ENCODE results near the gene TCEA2. TPM values are rescaled to one million over a fixed set of nuclear protein-coding genes. Genes with fewer than 3 reads are reported as not detected.
"Not testable (repeated sequence)": the region's sequence is repeated elsewhere in the genome, so short reads cannot be mapped to it uniquely, and the experiment has no call there.

TCEA2 gene
- polyA plus RNA-seq, 6 donors from 2014 or later, result 30.2 to 51.5 (median 41.4) TPM

GRCh38 chr20:64115171-64115911 lies 52.3 kb downstream of the TCEA2 start:
- DNase-seq, result no peak
- H3K4me1 Mint-ChIP-seq, result peaks cover 10 to 20% (median 15%) of the 10 kb centered on the region in 3 donors
- H3K4me3 Mint-ChIP-seq, result no peak overlapping the region
- H3K27me3 Mint-ChIP-seq, result no peaks in the 10 kb centered on the region
- H3K36me3 Mint-ChIP-seq, result no peaks in the 10 kb centered on the region
- no peaks in the 10 kb centered on the region for H3K9me3 Mint-ChIP-seq
- ATAC-seq (ENCODE audit: low read depth in 2 of 2), result no peak
- H3K27ac Mint-ChIP-seq, result no peak overlapping the region

- H3K27ac Mint-ChIP-seq, result no peak overlapping the region
These were observed 53.0 kb downstream of the TCEA2 start for GRCh38 chr20:64116016-64116415.

GRCh38 chr20:64116541-64117431 lies 53.8 kb downstream of the TCEA2 start:
- no peak overlapping the region for H3K27ac Mint-ChIP-seq
- ATAC-seq (ENCODE audit: low read depth in 2 of 2) (no peak), DNase-seq (no peak)
- H3K9me3 Mint-ChIP-seq, result no peaks in the 10 kb centered on the region
- no peak overlapping the region for H3K4me3 Mint-ChIP-seq
- H3K4me1 Mint-ChIP-seq, result peaks cover 12 to 22% (median 16%) of the 10 kb centered on the region in 3 donors
- H3K36me3 Mint-ChIP-seq, result no peaks in the 10 kb centered on the region
- peaks cover 0 to 5% (median 3%) of the 10 kb centered on the region in 3 donors for H3K27me3 Mint-ChIP-seq

More at GRCh38 chr20:64116016-64116415, 53.0 kb downstream of the TCEA2 start:
- no peak overlapping the region for H3K4me3 Mint-ChIP-seq
- DNase-seq, result no peak
- H3K4me1 Mint-ChIP-seq, result peaks cover 12 to 24% (median 17%) of the 10 kb centered on the region in 3 donors
- no peaks in the 10 kb centered on the region for H3K36me3 Mint-ChIP-seq
- H3K27me3 Mint-ChIP-seq, result no peaks in the 10 kb centered on the region
- ATAC-seq (ENCODE audit: low read depth in 2 of 2), result no peak
- no peaks in the 10 kb centered on the region for H3K9me3 Mint-ChIP-seq

- ATAC-seq (ENCODE audit: low read depth in 2 of 2); H3K36me3 Mint-ChIP-seq; H3K27me3 Mint-ChIP-seq; H3K27ac Mint-ChIP-seq; H3K9me3 Mint-ChIP-seq; H3K4me3 Mint-ChIP-seq; DNase-seq: not testable (repeated sequence)
- peaks cover 10 to 15% (median 10%) of the 10 kb centered on the region in 3 donors for H3K4me1 Mint-ChIP-seq
These were observed 54.4 kb downstream of the TCEA2 start for GRCh38 chr20:64117432-64117777.

GRCh38 chr20:64119301-64119680 lies 56.3 kb downstream of the TCEA2 start:
- ATAC-seq (ENCODE audit: low read depth in 2 of 2), result no peak

GRCh38 chr20:64119681-64120341 lies 56.8 kb downstream of the TCEA2 start:
- H3K36me3 Mint-ChIP-seq, result no peaks in the 10 kb centered on the region
- H3K4me1 Mint-ChIP-seq, result peaks cover 9% of the 10 kb centered on the region in 3 donors
- H3K4me3 Mint-ChIP-seq, result peak overlapping the region; percentile 47 to 89 (median 75)
- H3K27me3 Mint-ChIP-seq, result peaks cover 0 to 14% (median 8%) of the 10 kb centered on the region in 3 donors
- H3K9me3 Mint-ChIP-seq, result no peaks in the 10 kb centered on the region
- peak overlapping the region in 5 of 6 donors; percentile 72 to 93 (median 83) for H3K27ac Mint-ChIP-seq
- DNase-seq (peak; percentile 14), ATAC-seq (ENCODE audit: low read depth in 2 of 2) (no peak)

More at GRCh38 chr20:64119301-64119680, 56.3 kb downstream of the TCEA2 start:
- no peak for DNase-seq
- no peak overlapping the region for H3K4me3 Mint-ChIP-seq
- H3K9me3 Mint-ChIP-seq, result no peaks in the 10 kb centered on the region
- H3K27me3 Mint-ChIP-seq, result peaks cover 0 to 12% (median 6%) of the 10 kb centered on the region in 3 donors
- H3K36me3 Mint-ChIP-seq, result no peaks in the 10 kb centered on the region
- peaks cover 9% of the 10 kb centered on the region in 3 donors for H3K4me1 Mint-ChIP-seq
- peak overlapping the region in 3 of 6 donors; percentile 26 to 83 (median 48) for H3K27ac Mint-ChIP-seq

- peaks cover 9% of the 10 kb centered on the region in 3 donors for H3K4me1 Mint-ChIP-seq
These were observed 58.6 kb downstream of the TCEA2 start for GRCh38 chr20:64121586-64121985.

More at GRCh38 chr20:64121586-64121985, 58.6 kb downstream of the TCEA2 start:
- H3K4me3 Mint-ChIP-seq, result no peak overlapping the region
- H3K36me3 Mint-ChIP-seq, result no peaks in the 10 kb centered on the region
- no peak overlapping the region for H3K27ac Mint-ChIP-seq
- H3K9me3 Mint-ChIP-seq, result no peaks in the 10 kb centered on the region
- peaks cover 0 to 19% (median 8%) of the 10 kb centered on the region in 3 donors for H3K27me3 Mint-ChIP-seq
- DNase-seq (no peak), ATAC-seq (ENCODE audit: low read depth in 2 of 2) (no peak)

Other genes starting within 250 kb of the TCEA2 start
- under 1 TPM in 1 of 6 donors, not detected in 5; 0.15 TPM for gene ZBTB46, start 231.9 kb upstream of the TCEA2 start, polyA plus RNA-seq (ENCODE audit: low read depth in 6 of 6)
- 1 to 10 TPM in 1 of 6 donors, not detected in 5; 1.1 TPM for gene ABHD16B, start 201.7 kb upstream of the TCEA2 start, polyA plus RNA-seq (ENCODE audit: low read depth in 6 of 6)
- gene TPD52L2, start 197.9 kb upstream of the TCEA2 start, polyA plus RNA-seq (ENCODE audit: low read depth in 6 of 6), result 100 to 1,000 TPM in 1 of 6 donors, 10 to 100 TPM in 5; 61.1 to 105 (median 79.9) TPM
- gene DNAJC5, start 168.1 kb upstream of the TCEA2 start, polyA plus RNA-seq (ENCODE audit: low read depth in 6 of 6), result 1 to 10 TPM in 5 of 6 donors, under 1 TPM in 1; 0.23 to 4.2 (median 3.3) TPM
- 10 to 100 TPM; 11.3 to 62.0 (median 31.7) TPM for gene UCKL1, start 106.8 kb upstream of the TCEA2 start, polyA plus RNA-seq (ENCODE audit: low read depth in 6 of 6)
- gene ZNF512B, start 93.3 kb upstream of the TCEA2 start, polyA plus RNA-seq (ENCODE audit: low read depth in 6 of 6), result under 1 TPM in 5 of 6 donors, not detected in 1; 0.16 to 0.69 (median 0.60) TPM
- gene SAMD10, start 83.6 kb upstream of the TCEA2 start, polyA plus RNA-seq (ENCODE audit: low read depth in 6 of 6), result 1 to 10 TPM; 2.0 to 7.1 (median 5.8) TPM
- 10 to 100 TPM; 46.4 to 83.8 (median 66.9) TPM for gene PRPF6, start 82.1 kb upstream of the TCEA2 start, polyA plus RNA-seq (ENCODE audit: low read depth in 6 of 6)
- under 1 TPM in 1 of 6 donors, not detected in 5; 0.05 TPM for gene C20orf204, start 27.0 kb upstream of the TCEA2 start, polyA plus RNA-seq (ENCODE audit: low read depth in 6 of 6)
- gene SOX18, start 13.6 kb upstream of the TCEA2 start, polyA plus RNA-seq (ENCODE audit: low read depth in 6 of 6), result not detected
- gene RGS19, start 16.3 kb downstream of the TCEA2 start, polyA plus RNA-seq (ENCODE audit: low read depth in 6 of 6), result 100 to 1,000 TPM; 112 to 170 (median 132) TPM
- 1 to 10 TPM in 5 of 6 donors, under 1 TPM in 1; 0.91 to 3.4 (median 2.3) TPM for gene OPRL1, start 16.9 kb downstream of the TCEA2 start, polyA plus RNA-seq (ENCODE audit: low read depth in 6 of 6)
- gene LKAAEAR1, start 21.2 kb downstream of the TCEA2 start, polyA plus RNA-seq (ENCODE audit: low read depth in 6 of 6), result under 1 TPM in 1 of 6 donors, not detected in 5; 0.47 TPM
- not detected for gene NPBWR2, start 44.4 kb downstream of the TCEA2 start, polyA plus RNA-seq (ENCODE audit: low read depth in 6 of 6)
- not detected for gene MYT1, start 101.3 kb downstream of the TCEA2 start, polyA plus RNA-seq (ENCODE audit: low read depth in 6 of 6)
- 100 to 1,000 TPM in 1 of 6 donors, 10 to 100 TPM in 5; 47.3 to 127 (median 72.2) TPM for gene PCMTD2, start 192.6 kb downstream of the TCEA2 start, polyA plus RNA-seq (ENCODE audit: low read depth in 6 of 6)

All from naive B cell (primary cell).